Measurements from ENCODE around the gene RCC2.
"Not testable (repeated sequence)": the region's sequence is repeated elsewhere in the genome, so short reads cannot be mapped to it uniquely, and the experiment has no call there.

The RCC2 gene

GRCh38 chr1:17439250-17440073 is at the start of gene RCC2:
Gene RCC2, minus strand, starts transcription at chr1:17439677. Its CDS starts 1,163 bp downstream, at chr1:17438514.
- peak within 1 kb of the TSS; percentile 100 for H3K9ac ChIP-seq (ENCODE audit: low read length)
- H3K4me1 ChIP-seq (ENCODE audit: low read length): peaks cover 44% of the 10 kb centered on the region
- peak within 1 kb of the TSS; percentile 99 for H3K4me3 ChIP-seq (ENCODE audit: low read length)
- H4K20me1 ChIP-seq (ENCODE audit: insufficient read depth, low read length): peaks cover 29% of the 10 kb centered on the region
- peaks cover 11% of the 10 kb centered on the region; the same call in 1 of the 2 replicates for H3K27me3 ChIP-seq (ENCODE audit: low read depth, low read length)
- no peak for TF ChIP-seq CTCF (IDR thresholded peaks at IDR 0.05; ENCODE audit: low read depth, low read length)
- TF ChIP-seq EZH2phosphoT487 (IDR thresholded peaks at IDR 0.05; ENCODE audit: low read depth): no peak
- peaks cover 17% of the 10 kb centered on the region for H3K36me3 ChIP-seq (replicated peaks; ENCODE audit: low read depth, low read length)
- peaks cover 50% of the 10 kb centered on the region for H3K79me2 ChIP-seq (ENCODE audit: low read length)
- H3K4me2 ChIP-seq (ENCODE audit: low read length): peak within 1 kb of the TSS; percentile 94
- no peaks in the 10 kb centered on the region for H3K9me3 ChIP-seq (ENCODE audit: insufficient read depth, low read length)
- H2AFZ ChIP-seq (ENCODE audit: low read depth, low read length): peak within 1 kb of the TSS; percentile 93
- H3K27ac ChIP-seq (ENCODE audit: low read length): peak within 1 kb of the TSS; percentile 93

- Histone ChIP-seq H3K27me3 (ENCODE audit: low read depth, low read length) (no peaks in the 10 kb centered on the region), H3K4me3 (ENCODE audit: low read length) (no peak overlapping the region), H3K4me2 (ENCODE audit: low read length) (no peak overlapping the region), H3K9me3 (ENCODE audit: insufficient read depth, low read length) (no peaks in the 10 kb centered on the region), H3K9ac (ENCODE audit: low read length) (no peak overlapping the region), H3K79me2 (ENCODE audit: low read length) (no peaks in the 10 kb centered on the region), H3K4me1 (ENCODE audit: low read length) (no peaks in the 10 kb centered on the region), H3K36me3 (replicated peaks; ENCODE audit: low read depth, low read length) (no peaks in the 10 kb centered on the region), H3K27ac (ENCODE audit: low read length) (no peak overlapping the region), H2AFZ (ENCODE audit: low read depth, low read length) (no peak overlapping the region), H4K20me1 (ENCODE audit: insufficient read depth, low read length) (no peaks in the 10 kb centered on the region)
- no peak for TF ChIP-seq EZH2phosphoT487 (IDR thresholded peaks at IDR 0.05; ENCODE audit: low read depth)
- no peak for TF ChIP-seq CTCF (IDR thresholded peaks at IDR 0.05; ENCODE audit: low read depth, low read length)
Measured at GRCh38 chr1:17486242-17486641, 46.8 kb upstream of the RCC2 start.

- no peak overlapping the region for H3K27ac ChIP-seq (ENCODE audit: low read length)
- H3K9me3 ChIP-seq (ENCODE audit: insufficient read depth, low read length): no peaks in the 10 kb centered on the region
- no peaks in the 10 kb centered on the region for H3K27me3 ChIP-seq (ENCODE audit: low read depth, low read length)
- no peak overlapping the region for H2AFZ ChIP-seq (ENCODE audit: low read depth, low read length)
- H3K79me2 ChIP-seq (ENCODE audit: low read length): no peaks in the 10 kb centered on the region
- no peak overlapping the region for H3K4me3 ChIP-seq (ENCODE audit: low read length)
- H3K4me2 ChIP-seq (ENCODE audit: low read length): no peak overlapping the region
- no peak overlapping the region for H3K9ac ChIP-seq (ENCODE audit: low read length)
- no peaks in the 10 kb centered on the region for H3K4me1 ChIP-seq (ENCODE audit: low read length)
- H3K36me3 ChIP-seq (replicated peaks; ENCODE audit: low read depth, low read length): no peaks in the 10 kb centered on the region
- no peaks in the 10 kb centered on the region for H4K20me1 ChIP-seq (ENCODE audit: insufficient read depth, low read length)
- peak; percentile 36 for TF ChIP-seq CTCF (IDR thresholded peaks at IDR 0.05; ENCODE audit: low read depth, low read length)
- no peak for TF ChIP-seq EZH2phosphoT487 (IDR thresholded peaks at IDR 0.05; ENCODE audit: low read depth)
Measured at GRCh38 chr1:17485281-17485680, 45.8 kb upstream of the RCC2 start.

- not testable (repeated sequence) for H3K27me3 ChIP-seq (ENCODE audit: low read depth, low read length); H2AFZ ChIP-seq (ENCODE audit: low read depth, low read length); H3K36me3 ChIP-seq (replicated peaks; ENCODE audit: low read depth, low read length); H3K9ac ChIP-seq (ENCODE audit: low read length); H3K79me2 ChIP-seq (ENCODE audit: low read length); H3K4me3 ChIP-seq (ENCODE audit: low read length); H3K4me1 ChIP-seq (ENCODE audit: low read length); H3K9me3 ChIP-seq (ENCODE audit: insufficient read depth, low read length); H3K4me2 ChIP-seq (ENCODE audit: low read length); H3K27ac ChIP-seq (ENCODE audit: low read length); H4K20me1 ChIP-seq (ENCODE audit: insufficient read depth, low read length)
Measured at GRCh38 chr1:17481981-17482380, 42.5 kb upstream of the RCC2 start.
